Activated T-cell treated with anti-CD3 and anti-CD28 coated beads, Interleukin-2, amount 50 U/mL, for 24 hours (primary cell): Measurements from ENCODE around the gene NDUFS2.

Experiments used
- DNase-seq: peaks from one replicate; pipeline ENCODE4 v3.0.0-alpha.2; 2020
- H3K27ac Mint-ChIP-seq: 2 replicates; pipeline ENCODE4 v1.8.0; 2020; ENCODE audit warnings: mild to moderate bottlenecking, mixed read lengths
- H3K27me3 Mint-ChIP-seq: 2 replicates; pipeline ENCODE4 v1.8.0; 2020; ENCODE audit warnings: mixed read lengths
- H3K36me3 Mint-ChIP-seq: 2 replicates; pipeline ENCODE4 v1.8.0; 2020; ENCODE audit warnings: low read depth, mixed read lengths
- H3K4me1 Mint-ChIP-seq: 2 replicates; pipeline ENCODE4 v1.8.0; 2020; ENCODE audit warnings: low read depth, mixed read lengths
- H3K4me3 Mint-ChIP-seq: 2 replicates; pipeline ENCODE4 v1.8.0; 2020; ENCODE audit warnings: mild to moderate bottlenecking, moderate library complexity, mixed read lengths
- H3K9me3 Mint-ChIP-seq: 2 replicates; pipeline ENCODE4 v1.8.0; 2020; ENCODE audit warnings: mixed read lengths

The NDUFS2 gene

GRCh38 chr1:161196521-161197451, 5.4 kb upstream of the NDUFS2 start:
- Mint-ChIP-seq H3K4me3 (no peak overlapping the region), H3K36me3 (no peaks in the 10 kb centered on the region), H3K4me1 (peaks cover 42% of the 10 kb centered on the region), H3K9me3 (no peaks in the 10 kb centered on the region), H3K27me3 (no peaks in the 10 kb centered on the region), H3K27ac (peak overlapping the region; percentile 51)
- no peak for DNase-seq

- Mint-ChIP-seq H3K4me3 (no peak overlapping the region), H3K36me3 (peaks cover 6% of the 10 kb centered on the region), H3K27ac (no peak overlapping the region), H3K27me3 (no peaks in the 10 kb centered on the region), H3K9me3 (no peaks in the 10 kb centered on the region), H3K4me1 (peaks cover 42% of the 10 kb centered on the region)
- DNase-seq = no peak
These were observed 4.5 kb upstream of the NDUFS2 start for GRCh38 chr1:161197560-161198193.

GRCh38 chr1:161198194-161198896, 3.8 kb upstream of the NDUFS2 start:
- no peak for DNase-seq
- H3K4me1 Mint-ChIP-seq = peaks cover 41% of the 10 kb centered on the region
- H3K9me3 Mint-ChIP-seq = no peaks in the 10 kb centered on the region
- H3K36me3 Mint-ChIP-seq = peaks cover 9% of the 10 kb centered on the region
- H3K27ac Mint-ChIP-seq = no peak overlapping the region
- no peaks in the 10 kb centered on the region for H3K27me3 Mint-ChIP-seq
- no peak overlapping the region for H3K4me3 Mint-ChIP-seq

GRCh38 chr1:161198897-161199431, 3.2 kb upstream of the NDUFS2 start, which contains the start of gene ADAMTS4:
Gene ADAMTS4 (minus strand): TSS chr1:161199054. CDS start chr1:161198627, 427 bp downstream.
- H3K4me1 Mint-ChIP-seq = peaks cover 47% of the 10 kb centered on the region
- H3K27me3 Mint-ChIP-seq = no peaks in the 10 kb centered on the region
- H3K9me3 Mint-ChIP-seq = no peaks in the 10 kb centered on the region
- peaks cover 15% of the 10 kb centered on the region for H3K36me3 Mint-ChIP-seq
- H3K4me3 Mint-ChIP-seq = no peak within 1 kb of the TSS
- peak within 1 kb of the TSS; percentile 96 for H3K27ac Mint-ChIP-seq
- no peak for DNase-seq

GRCh38 chr1:161199506-161200139, 2.5 kb upstream of the NDUFS2 start:
- Mint-ChIP-seq H3K27me3 (no peaks in the 10 kb centered on the region), H3K36me3 (peaks cover 22% of the 10 kb centered on the region), H3K9me3 (no peaks in the 10 kb centered on the region), H3K27ac (peak overlapping the region; percentile 96), H3K4me1 (peaks cover 52% of the 10 kb centered on the region), H3K4me3 (no peak overlapping the region)
- no peak for DNase-seq

- Mint-ChIP-seq H3K4me1 (peaks cover 50% of the 10 kb centered on the region), H3K4me3 (peak overlapping the region; percentile 6), H3K9me3 (no peaks in the 10 kb centered on the region), H3K27ac (peak overlapping the region; percentile 96), H3K36me3 (peaks cover 29% of the 10 kb centered on the region), H3K27me3 (no peaks in the 10 kb centered on the region)
- DNase-seq = peak; percentile 54
These were observed 1.7 kb upstream of the NDUFS2 start for GRCh38 chr1:161200421-161200991.

GRCh38 chr1:161200992-161201835, 953 bp upstream of the NDUFS2 start:
- Mint-ChIP-seq H3K36me3 (peaks cover 36% of the 10 kb centered on the region), H3K27me3 (no peaks in the 10 kb centered on the region), H3K9me3 (no peaks in the 10 kb centered on the region), H3K4me3 (peak overlapping the region; percentile 93), H3K27ac (peak overlapping the region; percentile 96), H3K4me1 (peaks cover 54% of the 10 kb centered on the region)
- no peak for DNase-seq

GRCh38 chr1:161206411-161207140, 4.4 kb downstream of the NDUFS2 start:
- Mint-ChIP-seq H3K27ac (peak overlapping the region; percentile 71), H3K36me3 (peaks cover 81% of the 10 kb centered on the region), H3K4me1 (peaks cover 56% of the 10 kb centered on the region), H3K4me3 (no peak overlapping the region), H3K27me3 (no peaks in the 10 kb centered on the region), H3K9me3 (no peaks in the 10 kb centered on the region)
- DNase-seq = no peak

- peaks cover 52% of the 10 kb centered on the region for H3K4me1 Mint-ChIP-seq
- peaks cover 87% of the 10 kb centered on the region for H3K36me3 Mint-ChIP-seq
- no peaks in the 10 kb centered on the region for H3K27me3 Mint-ChIP-seq
These were observed 5.0 kb downstream of the NDUFS2 start for GRCh38 chr1:161207173-161207572.

GRCh38 chr1:161209790-161210409, 7.7 kb downstream of the NDUFS2 start:
- Mint-ChIP-seq H3K27me3 (no peaks in the 10 kb centered on the region), H3K36me3 (peaks cover 91% of the 10 kb centered on the region), H3K4me1 (peaks cover 35% of the 10 kb centered on the region), H3K4me3 (no peak overlapping the region), H3K27ac (peak overlapping the region; percentile 88), H3K9me3 (no peaks in the 10 kb centered on the region)
- DNase-seq = peak; percentile 76

More at GRCh38 chr1:161207173-161207572, 5.0 kb downstream of the NDUFS2 start:
- Mint-ChIP-seq H3K4me3 (no peak overlapping the region), H3K27ac (peak overlapping the region; percentile 50), H3K9me3 (no peaks in the 10 kb centered on the region)
- DNase-seq = no peak

- peaks cover 60% of the 10 kb centered on the region for H3K36me3 Mint-ChIP-seq
- peaks cover 46% of the 10 kb centered on the region for H3K4me1 Mint-ChIP-seq
- H3K27ac Mint-ChIP-seq = no peak overlapping the region
- no peaks in the 10 kb centered on the region for H3K27me3 Mint-ChIP-seq
- no peaks in the 10 kb centered on the region for H3K9me3 Mint-ChIP-seq
- no peak overlapping the region for H3K4me3 Mint-ChIP-seq
- no peak for DNase-seq
These were observed 12.2 kb downstream of the NDUFS2 start for GRCh38 chr1:161214369-161214768.

- Mint-ChIP-seq H3K4me1 (peaks cover 46% of the 10 kb centered on the region), H3K27me3 (no peaks in the 10 kb centered on the region), H3K9me3 (no peaks in the 10 kb centered on the region), H3K4me3 (peak within 1 kb of the TSS; percentile 13), H3K27ac (peak within 1 kb of the TSS; percentile 70), H3K36me3 (peaks cover 53% of the 10 kb centered on the region)
- no peak for DNase-seq
These were observed 12.9 kb downstream of the NDUFS2 start, which contains the start of gene FCER1G for GRCh38 chr1:161215076-161215475. Gene FCER1G (plus strand): TSS chr1:161215295. CDS start chr1:161215322, 27 bp downstream.
